Panc1 (cell line): ENCODE results near the gene NFATC4. TPM values are rescaled to one million over a fixed set of nuclear protein-coding genes. Genes with fewer than 3 reads are reported as not detected.
"Not testable (repeated sequence)": the region's sequence is repeated elsewhere in the genome, so short reads cannot be mapped to it uniquely, and the experiment has no call there.

Experiments used
- ATAC-seq: fragments of 200-7000 bp; cut with Tn5 transposase; 2 replicates; pipeline ENCODE4 v1.9.1; 2020; ENCODE audit warnings: mild to moderate bottlenecking, moderate library complexity
- BruUV-seq: library from RNA; stranded (reverse); fragments of 400-500 nt; replicated peaks from 2 replicates; lab custom pipeline; 2021; lab: Mats Ljungman, UMichigan
- CTCF ChIA-PET: fragments of 300-600 bp; sonication (Branson Sonifier 250); formaldehyde crosslinking; loops from one replicate; lab custom pipeline; 2022; ENCODE audit warnings: antibody characterized with exemption; lab: Charles Lee
- POLR2A ChIA-PET: fragments of 300-600 bp; sonication (Branson Sonifier 250); formaldehyde crosslinking; loops from one replicate; lab custom pipeline; 2022; ENCODE audit warnings: antibody characterized with exemption; lab: Charles Lee
- DNase-seq: peaks from one replicate; pipeline ENCODE4 v3.0.0-alpha.2; 2010; ENCODE audit warnings: low read depth, low spot score
- H3K27ac ChIP-seq: 2 replicates; pipeline ENCODE4 v1.5.1; 2011; ENCODE audit warnings: mild to moderate bottlenecking, low read length, inconsistent platforms
- H3K27me3 ChIP-seq: fragments of 200-500 bp; sonication (Bioruptor generic); 2 replicates; pipeline ENCODE4 v1.6.0; 2014; ENCODE audit warnings: low read length, inconsistent platforms; ENCODE audit not compliant: control insufficient read depth, insufficient read depth
- H3K36me3 ChIP-seq: fragments of 200-500 bp; sonication (Bioruptor generic); 2 replicates; pipeline ENCODE4 v1.5.1; 2014; ENCODE audit warnings: inconsistent platforms, mild to moderate bottlenecking, low read length, moderate library complexity; ENCODE audit not compliant: control insufficient read depth, insufficient read depth
- H3K4me1 ChIP-seq: 2 replicates; pipeline ENCODE4 v1.5.1; 2011; ENCODE audit warnings: inconsistent platforms, mild to moderate bottlenecking, low read length, moderate library complexity; ENCODE audit not compliant: control insufficient read depth, insufficient read depth
- H3K4me3 ChIP-seq, 2 experiments: 2 replicates each; pipeline ENCODE4 v1.5.1; 2011 to 2012; ENCODE audit warnings: low read depth in 2 of 2, low read length in 2 of 2, mild to moderate bottlenecking in 2 of 2, inconsistent platforms in 1 of 2, moderate library complexity in 1 of 2
- H3K9me3 ChIP-seq: fragments of 200-500 bp; sonication (Bioruptor generic); 2 replicates; pipeline ENCODE4 v1.5.1; 2014; ENCODE audit warnings: low read depth, mild to moderate bottlenecking, inconsistent platforms, low read length, moderate library complexity; ENCODE audit not compliant: control insufficient read depth, insufficient read depth
- POLR2AphosphoS5 ChIP-seq: IDR thresholded peaks from 2 replicates; pipeline ENCODE4 v1.6.1; 2012; ENCODE audit warnings: mild to moderate bottlenecking, low read depth, low read length, moderate library complexity
- SIN3A ChIP-seq: IDR thresholded peaks from 2 replicates; pipeline ENCODE4 v1.6.1; 2012; ENCODE audit warnings: low read depth, mild to moderate bottlenecking, low read length, moderate library complexity, borderline replicate concordance; ENCODE audit not compliant: insufficient read depth
- TCF7L2 ChIP-seq: IDR thresholded peaks from 2 replicates; pipeline ENCODE4 v1.6.1; 2011; ENCODE audit warnings: mild to moderate bottlenecking, low read depth, low read length, inconsistent platforms
- in situ Hi-C: cut with HindIII; loops from 2 replicates; pipeline ENCODE4 v1.10.0; 2016; ENCODE audit warnings: low sequenced_read_pairs, low pct_unique_long_range_greater_than_20kb
- intact Hi-C: fragments of 100-400 bp; cut with micrococcal nuclease; formaldehyde crosslinking; loops from one replicate; pipeline ENCODE4 v1.10.0; 2022; ENCODE audit not compliant: unreplicated experiment
- total RNA-seq: library from RNA; stranded (reverse); gene quantifications from one replicate; pipeline ENCODE4 v1.2.1, GENCODE V29; 2021; ENCODE audit not compliant: unreplicated experiment
- TF ChIP-seq, protein P1 (sequence below), 2 experiments: IDR thresholded peaks; 2 replicates each; pipeline ENCODE4 v1.6.1; 2011 to 2012; ENCODE audit warnings: low read depth in 2 of 2, control low read depth in 1 of 2, low read length in 1 of 2, mild to moderate bottlenecking in 1 of 2, moderate library complexity in 1 of 2; ENCODE audit not compliant: insufficient read depth in 1 of 2
- TF ChIP-seq, protein P2 (sequence below): fragments of 450-650 bp; IDR thresholded peaks from 2 replicates; pipeline ENCODE4 v1.5.1; 2017; ENCODE audit warnings: mild to moderate bottlenecking

NFATC4 gene
- total RNA-seq, 1 experiment from 2014 or later: 0.36 TPM

DNA sequence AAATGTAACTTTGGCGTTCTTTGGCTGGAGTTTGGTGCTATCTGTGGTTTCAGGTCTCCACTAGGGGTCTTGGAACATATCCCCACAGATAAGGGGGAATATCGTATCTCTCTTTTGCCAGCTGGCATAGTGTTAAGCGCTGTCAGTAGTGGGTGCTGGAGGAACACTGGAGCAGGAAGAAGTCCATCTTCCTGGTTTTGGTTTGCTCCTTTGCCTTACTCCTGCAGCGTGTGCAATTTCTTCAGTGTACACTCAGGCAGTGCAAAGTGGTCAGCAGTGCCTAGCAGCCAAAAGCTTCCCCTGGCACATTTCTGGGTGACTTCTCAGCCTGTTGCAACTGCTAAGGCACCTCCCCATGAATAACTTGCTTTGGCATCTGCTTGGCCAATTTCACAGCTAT is 16.5 kb upstream of the NFATC4 start:
- no peaks in the 10 kb centered on the region for H3K27me3 ChIP-seq

DNA sequence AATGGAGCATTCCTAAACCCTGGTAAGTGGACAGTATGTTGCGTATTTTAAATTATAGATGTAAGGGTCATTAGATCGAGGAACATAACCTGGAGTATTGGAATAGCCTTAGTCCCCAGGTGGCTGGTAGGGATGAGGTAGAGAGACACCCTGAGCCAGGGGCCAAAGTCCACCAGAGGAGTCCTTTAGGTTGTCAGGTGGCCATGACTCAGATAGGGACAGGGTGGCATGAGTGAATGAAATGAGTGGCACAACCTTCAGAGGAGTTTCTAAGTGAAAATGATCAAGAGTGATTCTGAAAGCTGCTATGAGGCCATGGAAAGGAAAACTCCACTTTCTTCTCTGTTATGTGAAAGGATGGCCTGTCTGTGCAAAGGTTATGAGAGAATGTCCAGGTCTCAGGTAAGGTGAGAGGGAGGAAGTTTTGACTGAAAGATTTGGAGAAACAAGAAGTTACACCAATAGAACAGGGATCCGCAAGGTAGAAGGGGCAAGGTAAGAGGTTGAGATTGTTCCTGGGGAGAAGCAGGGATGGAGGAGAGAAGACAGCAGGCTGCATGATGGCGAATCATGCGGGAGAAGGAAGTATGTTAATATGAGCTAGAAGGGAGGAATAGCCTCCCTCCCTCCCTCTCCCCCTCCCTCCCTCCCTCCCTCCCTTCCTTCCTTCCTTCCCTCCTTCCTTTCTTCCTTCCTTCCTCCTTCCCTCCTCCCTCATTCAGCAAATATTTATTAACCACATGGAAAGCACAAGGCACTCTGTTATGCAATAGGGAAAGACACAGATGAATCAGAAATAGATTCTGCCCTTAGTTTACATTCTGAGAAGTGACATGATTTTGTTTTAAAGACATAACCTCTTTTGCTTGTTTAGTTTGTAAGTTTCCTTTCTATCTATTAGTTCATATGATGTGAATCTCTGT is 14.2 kb upstream of the NFATC4 start:
- no peak overlapping the region for H3K27ac ChIP-seq
- no peaks in the 10 kb centered on the region for H3K4me1 ChIP-seq
- H3K9me3 ChIP-seq: no peaks in the 10 kb centered on the region
- no peaks in the 10 kb centered on the region for H3K36me3 ChIP-seq
- H3K4me3 ChIP-seq: no peak overlapping the region
- ChIA-PET CTCF (no interaction called here), POLR2A (no interaction called here)
- BruUV-seq: no TSS peak
- no peaks in the 10 kb centered on the region for H3K27me3 ChIP-seq
- no peak for TF ChIP-seq TCF7L2
- TF ChIP-seq SIN3A: no peak
- TF ChIP-seq, protein P1, sequence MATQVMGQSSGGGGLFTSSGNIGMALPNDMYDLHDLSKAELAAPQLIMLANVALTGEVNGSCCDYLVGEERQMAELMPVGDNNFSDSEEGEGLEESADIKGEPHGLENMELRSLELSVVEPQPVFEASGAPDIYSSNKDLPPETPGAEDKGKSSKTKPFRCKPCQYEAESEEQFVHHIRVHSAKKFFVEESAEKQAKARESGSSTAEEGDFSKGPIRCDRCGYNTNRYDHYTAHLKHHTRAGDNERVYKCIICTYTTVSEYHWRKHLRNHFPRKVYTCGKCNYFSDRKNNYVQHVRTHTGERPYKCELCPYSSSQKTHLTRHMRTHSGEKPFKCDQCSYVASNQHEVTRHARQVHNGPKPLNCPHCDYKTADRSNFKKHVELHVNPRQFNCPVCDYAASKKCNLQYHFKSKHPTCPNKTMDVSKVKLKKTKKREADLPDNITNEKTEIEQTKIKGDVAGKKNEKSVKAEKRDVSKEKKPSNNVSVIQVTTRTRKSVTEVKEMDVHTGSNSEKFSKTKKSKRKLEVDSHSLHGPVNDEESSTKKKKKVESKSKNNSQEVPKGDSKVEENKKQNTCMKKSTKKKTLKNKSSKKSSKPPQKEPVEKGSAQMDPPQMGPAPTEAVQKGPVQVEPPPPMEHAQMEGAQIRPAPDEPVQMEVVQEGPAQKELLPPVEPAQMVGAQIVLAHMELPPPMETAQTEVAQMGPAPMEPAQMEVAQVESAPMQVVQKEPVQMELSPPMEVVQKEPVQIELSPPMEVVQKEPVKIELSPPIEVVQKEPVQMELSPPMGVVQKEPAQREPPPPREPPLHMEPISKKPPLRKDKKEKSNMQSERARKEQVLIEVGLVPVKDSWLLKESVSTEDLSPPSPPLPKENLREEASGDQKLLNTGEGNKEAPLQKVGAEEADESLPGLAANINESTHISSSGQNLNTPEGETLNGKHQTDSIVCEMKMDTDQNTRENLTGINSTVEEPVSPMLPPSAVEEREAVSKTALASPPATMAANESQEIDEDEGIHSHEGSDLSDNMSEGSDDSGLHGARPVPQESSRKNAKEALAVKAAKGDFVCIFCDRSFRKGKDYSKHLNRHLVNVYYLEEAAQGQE (IDR thresholded peaks at IDR 0.05; ENCODE audit: insufficient read depth in 1 of 2, low read depth in 2 of 2, low read length in 1 of 2): no peak
- TF ChIP-seq, protein P2, sequence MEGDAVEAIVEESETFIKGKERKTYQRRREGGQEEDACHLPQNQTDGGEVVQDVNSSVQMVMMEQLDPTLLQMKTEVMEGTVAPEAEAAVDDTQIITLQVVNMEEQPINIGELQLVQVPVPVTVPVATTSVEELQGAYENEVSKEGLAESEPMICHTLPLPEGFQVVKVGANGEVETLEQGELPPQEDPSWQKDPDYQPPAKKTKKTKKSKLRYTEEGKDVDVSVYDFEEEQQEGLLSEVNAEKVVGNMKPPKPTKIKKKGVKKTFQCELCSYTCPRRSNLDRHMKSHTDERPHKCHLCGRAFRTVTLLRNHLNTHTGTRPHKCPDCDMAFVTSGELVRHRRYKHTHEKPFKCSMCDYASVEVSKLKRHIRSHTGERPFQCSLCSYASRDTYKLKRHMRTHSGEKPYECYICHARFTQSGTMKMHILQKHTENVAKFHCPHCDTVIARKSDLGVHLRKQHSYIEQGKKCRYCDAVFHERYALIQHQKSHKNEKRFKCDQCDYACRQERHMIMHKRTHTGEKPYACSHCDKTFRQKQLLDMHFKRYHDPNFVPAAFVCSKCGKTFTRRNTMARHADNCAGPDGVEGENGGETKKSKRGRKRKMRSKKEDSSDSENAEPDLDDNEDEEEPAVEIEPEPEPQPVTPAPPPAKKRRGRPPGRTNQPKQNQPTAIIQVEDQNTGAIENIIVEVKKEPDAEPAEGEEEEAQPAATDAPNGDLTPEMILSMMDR: no peak
- TF ChIP-seq POLR2AphosphoS5: no peak
- ATAC-seq (no peak), DNase-seq (no peak)
- intact Hi-C loops: no loop called here
- in situ Hi-C loops: no loop called here

More for the DNA sequence above, 16.5 kb upstream of the NFATC4 start:
- in situ Hi-C loops: no loop called here
- ChIA-PET CTCF (interaction anchor here (0.6 kb wide), 1 partner anchor 90 kb away, joined by 3 read pairs; no protein-coding TSS in a partner anchor), POLR2A (interaction anchor here (0.6 kb wide), 1 partner anchor 87 kb away, joined by 3 read pairs; no protein-coding TSS in a partner anchor)
- no peak overlapping the region for H3K27ac ChIP-seq
- intact Hi-C loops: no loop called here
- no peak for ATAC-seq
- DNase-seq: no peak
- no peaks in the 10 kb centered on the region for H3K36me3 ChIP-seq
- TF ChIP-seq POLR2AphosphoS5 (no peak), SIN3A (no peak), TCF7L2 (no peak)
- TF ChIP-seq, protein P2: no peak
- TF ChIP-seq, protein P1 (IDR thresholded peaks at IDR 0.05; ENCODE audit: insufficient read depth in 1 of 2, low read depth in 2 of 2, low read length in 1 of 2): no peak
- H3K4me3 ChIP-seq: no peak overlapping the region
- H3K4me1 ChIP-seq: no peaks in the 10 kb centered on the region
- H3K9me3 ChIP-seq: no peaks in the 10 kb centered on the region
- no TSS peak for BruUV-seq

DNA sequence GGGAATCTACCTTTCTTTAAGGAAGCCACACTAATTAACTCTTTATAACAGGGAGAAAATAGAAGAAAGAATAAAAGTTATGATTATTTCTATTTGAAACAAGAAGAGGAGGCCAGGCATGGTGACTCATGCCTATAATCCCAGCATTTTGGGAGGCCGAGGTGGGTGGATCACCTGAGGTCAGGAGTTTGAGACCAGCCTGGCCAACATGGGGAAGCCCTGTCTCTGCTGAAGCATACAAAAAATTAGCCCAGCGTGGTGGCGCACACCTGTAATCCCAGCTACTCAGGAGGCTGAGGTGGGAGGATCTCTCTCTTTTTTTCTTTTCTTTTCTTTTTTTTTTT is 13.5 kb upstream of the NFATC4 start:
- H3K27ac ChIP-seq, BruUV-seq, DNase-seq, in situ Hi-C loops, H3K4me3 ChIP-seq, H3K4me1 ChIP-seq, ATAC-seq, H3K27me3 ChIP-seq, POLR2A ChIA-PET, CTCF ChIA-PET, H3K36me3 ChIP-seq, intact Hi-C loops, H3K9me3 ChIP-seq: not testable (repeated sequence)
